Measurements from ENCODE around the gene TULP3.
"Not testable (repeated sequence)": the region's sequence is repeated elsewhere in the genome, so short reads cannot be mapped to it uniquely, and the experiment has no call there.

The TULP3 gene, protein sequence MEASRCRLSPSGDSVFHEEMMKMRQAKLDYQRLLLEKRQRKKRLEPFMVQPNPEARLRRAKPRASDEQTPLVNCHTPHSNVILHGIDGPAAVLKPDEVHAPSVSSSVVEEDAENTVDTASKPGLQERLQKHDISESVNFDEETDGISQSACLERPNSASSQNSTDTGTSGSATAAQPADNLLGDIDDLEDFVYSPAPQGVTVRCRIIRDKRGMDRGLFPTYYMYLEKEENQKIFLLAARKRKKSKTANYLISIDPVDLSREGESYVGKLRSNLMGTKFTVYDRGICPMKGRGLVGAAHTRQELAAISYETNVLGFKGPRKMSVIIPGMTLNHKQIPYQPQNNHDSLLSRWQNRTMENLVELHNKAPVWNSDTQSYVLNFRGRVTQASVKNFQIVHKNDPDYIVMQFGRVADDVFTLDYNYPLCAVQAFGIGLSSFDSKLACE

DNA sequence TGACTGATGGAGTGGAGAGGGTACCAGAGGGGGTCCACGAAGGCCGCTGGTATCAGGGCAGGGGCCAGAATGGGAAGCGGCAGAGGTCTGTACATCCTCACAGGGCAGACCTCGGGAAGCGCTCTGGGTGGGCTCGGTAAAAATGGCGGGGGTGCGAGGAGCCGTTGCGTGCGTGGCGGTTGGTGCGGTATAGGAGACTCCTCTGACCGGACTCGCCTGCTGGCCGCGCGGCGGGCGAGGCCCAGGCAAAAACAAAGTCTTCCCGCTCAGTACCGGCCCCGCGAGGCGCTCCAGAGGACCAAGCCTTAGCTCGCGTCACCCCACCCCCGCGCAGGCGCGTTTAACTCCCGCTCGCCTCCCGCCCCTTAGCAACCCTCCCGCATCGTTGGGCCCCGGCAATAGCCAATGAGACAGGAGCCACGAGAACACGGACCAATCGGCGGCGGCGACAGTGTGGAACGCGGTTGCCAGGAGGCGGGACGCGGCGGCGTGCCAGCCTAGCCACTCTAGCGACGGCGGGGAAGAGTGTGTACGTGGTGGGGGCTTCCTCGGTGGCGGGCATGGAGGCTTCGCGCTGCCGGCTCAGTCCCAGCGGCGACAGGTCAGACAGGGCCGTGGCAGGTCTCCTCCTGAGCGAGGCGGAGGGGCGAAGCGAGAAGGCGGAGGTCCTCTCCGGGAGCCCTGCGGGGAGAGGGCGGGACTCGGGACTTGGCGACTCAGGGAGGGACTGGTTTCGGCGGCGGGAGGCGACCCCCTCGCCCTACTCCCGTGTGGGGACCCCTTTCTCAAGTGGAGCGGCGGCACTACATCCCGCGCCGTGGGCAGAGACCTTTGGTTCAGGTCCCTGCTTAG, at the start of gene TULP3:
TULP3 (plus strand) TSS at position 504 of the 852 bp plus-strand sequence; CDS start at position 561, 57 bp downstream.
- peak; percentile 100 for DNase-seq (ENCODE audit: low spot score)

DNA sequence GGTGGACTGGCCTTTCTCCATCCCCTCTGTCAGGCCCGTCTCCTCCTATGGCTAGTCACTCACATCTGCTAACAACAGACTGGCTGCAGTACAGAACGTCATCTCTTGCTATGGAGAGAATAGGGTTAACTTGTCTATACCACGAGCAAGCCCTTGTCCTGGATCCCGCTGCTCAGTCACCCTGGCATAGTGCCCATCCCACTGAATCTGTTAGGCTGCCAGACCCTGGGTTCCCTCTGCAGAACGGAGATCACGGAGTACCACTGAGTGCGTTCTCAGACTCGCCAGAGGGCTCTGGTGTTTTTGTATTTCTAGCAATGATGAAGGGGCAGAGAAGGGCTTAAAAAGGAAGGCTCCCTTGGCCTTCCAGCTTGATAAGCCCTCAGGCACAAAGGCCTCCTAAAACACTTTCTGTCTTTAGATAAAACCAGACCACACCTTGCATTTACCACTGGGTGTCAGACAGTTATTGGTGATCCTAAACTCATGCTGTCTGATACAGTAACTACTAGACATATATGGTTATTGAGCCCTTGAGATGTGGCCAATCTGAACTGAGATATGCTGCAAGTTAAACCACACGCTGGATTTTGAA, 49.5 kb upstream of the TULP3 start:
- DNase-seq (ENCODE audit: low spot score): no peak

DNA sequence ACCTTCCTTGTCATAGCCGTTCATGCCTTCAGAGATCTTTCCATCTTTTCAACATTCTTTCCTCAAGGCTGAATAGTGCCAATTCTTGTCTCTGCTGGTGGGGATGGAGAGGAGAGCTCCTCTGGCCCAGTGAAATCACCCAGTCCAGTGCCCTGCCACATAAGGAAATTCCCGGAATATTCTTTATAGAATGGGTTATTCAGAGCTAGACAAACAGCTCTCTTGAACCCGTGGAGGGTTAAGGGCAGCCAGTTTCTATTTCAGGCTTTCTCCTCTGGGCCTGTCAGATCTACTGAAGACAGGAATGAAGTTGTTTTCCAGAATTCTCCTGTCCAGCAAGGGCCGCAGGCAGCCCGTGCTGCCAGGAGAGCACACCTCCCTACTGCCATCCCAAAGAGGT, 47.7 kb upstream of the TULP3 start:
- DNase-seq (ENCODE audit: low spot score): no peak

DNA sequence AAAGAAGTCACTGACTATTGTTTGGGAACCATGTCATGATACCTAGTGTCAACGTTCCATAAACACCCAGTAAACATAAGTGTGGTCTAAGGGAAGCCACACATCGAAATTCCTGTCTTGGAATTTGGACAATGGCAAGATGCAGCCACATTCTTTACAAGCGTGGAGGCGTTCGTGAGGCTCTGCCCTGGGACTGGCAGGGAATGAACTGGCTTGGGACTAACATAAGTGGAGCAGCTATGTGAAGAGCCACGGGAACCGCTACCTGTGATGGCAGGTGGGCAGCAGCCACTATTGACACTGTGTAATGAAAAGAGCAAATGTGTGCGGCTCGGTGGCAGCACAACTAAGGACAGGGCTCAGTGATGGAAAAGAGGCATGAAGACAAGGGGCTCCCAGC, 45.9 kb upstream of the TULP3 start:
- no peak for DNase-seq (ENCODE audit: low spot score)

DNA sequence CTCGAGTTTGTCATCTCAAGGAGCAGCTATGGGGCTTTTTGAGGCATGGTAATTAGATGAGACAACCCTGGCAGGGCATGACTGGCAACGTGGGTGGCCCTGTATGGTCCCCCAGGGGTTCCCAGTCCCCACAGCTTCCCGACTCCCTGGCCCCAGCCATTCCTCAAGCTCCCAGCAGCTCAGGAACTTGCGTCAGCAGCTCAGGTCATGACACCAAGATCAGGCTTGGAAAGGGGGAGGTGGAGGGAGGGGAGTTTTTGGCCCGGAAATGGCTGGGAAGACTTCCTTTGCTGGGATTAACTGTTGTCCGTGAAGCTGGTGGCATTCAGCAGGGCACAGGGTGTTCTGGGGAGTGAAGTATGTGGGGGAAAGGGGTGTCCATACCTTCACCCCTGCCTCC, 45.4 kb upstream of the TULP3 start:
- DNase-seq (ENCODE audit: low spot score): no peak

DNA sequence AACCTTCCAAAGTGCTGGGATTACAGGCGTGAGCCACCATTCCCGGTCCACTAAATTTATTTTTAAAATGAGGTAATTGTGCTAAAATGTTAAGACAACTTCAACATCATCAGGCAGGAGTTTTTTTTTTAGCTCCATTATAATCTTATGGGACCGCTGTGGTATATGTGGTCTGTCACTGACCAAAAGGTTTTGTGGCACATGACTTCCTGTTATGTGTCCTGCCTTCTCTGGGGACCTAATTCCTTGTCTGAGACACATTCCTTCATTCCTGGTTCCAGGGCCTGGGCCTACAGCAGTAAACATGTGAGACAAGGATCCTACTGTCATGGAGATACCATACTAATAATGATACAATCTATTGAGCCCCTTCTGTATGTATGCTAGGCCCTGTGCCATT, 38.8 kb upstream of the TULP3 start:
- no peak for DNase-seq (ENCODE audit: low spot score)

DNA sequence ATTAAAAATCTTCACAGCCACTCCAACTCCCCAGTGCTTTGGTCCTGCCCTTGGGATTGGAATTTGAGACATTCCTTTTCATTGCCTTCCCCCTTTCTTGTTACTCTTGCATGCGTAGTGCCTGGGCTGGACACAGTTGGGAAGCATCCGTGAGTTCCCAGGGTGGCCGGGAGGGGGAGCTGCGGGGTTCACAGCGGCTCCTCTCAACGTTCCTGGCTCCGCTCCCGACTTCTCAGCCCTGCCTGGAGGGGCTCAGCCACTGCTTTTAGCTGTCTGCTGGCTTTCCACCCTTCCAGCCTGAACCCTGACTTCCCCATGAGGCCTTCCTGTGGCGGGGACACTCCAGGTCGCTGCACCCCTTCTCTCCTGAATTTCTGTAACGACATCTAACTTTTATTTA, 37.1 kb upstream of the TULP3 start:
- peak; percentile 96 for DNase-seq (ENCODE audit: low spot score)

DNA sequence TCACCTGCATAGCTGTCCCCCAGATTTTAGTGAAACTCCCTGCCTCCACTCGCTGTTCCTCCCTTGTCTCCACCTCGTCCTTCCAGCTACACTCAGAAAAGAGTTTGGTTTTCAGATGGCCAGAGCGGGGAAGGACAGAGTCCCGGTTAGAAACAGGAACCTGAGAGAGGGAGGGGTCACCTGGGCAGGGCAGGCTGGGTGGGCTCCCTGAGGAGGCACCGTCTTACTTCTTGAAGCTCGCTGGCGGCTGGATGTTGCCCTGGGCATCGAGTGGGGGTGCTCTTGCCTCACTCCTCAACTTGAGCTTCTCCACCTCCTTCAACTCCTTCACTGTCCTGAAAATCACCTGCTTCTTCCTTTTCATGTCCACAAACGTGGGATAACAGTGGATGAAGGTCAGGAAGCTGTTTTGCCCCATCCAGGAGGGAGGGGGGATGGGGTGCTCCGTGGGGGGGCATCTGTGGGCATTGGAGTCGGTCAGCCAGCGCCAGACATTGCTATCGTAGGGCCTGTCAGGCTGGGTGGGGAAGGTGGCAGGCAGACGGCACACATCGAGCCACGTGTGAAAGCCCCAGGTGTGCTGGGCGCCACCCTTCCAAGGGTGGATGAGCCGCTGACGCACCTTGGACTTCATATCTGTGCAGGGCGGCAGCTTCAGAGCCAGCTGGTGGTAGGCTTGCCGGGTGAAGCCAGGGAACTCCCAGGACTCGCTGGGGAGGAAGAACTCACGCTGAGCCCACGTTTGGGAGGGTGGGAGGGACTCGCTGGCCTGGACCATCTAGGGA, 35.8 kb upstream of the TULP3 start:
- no peak for DNase-seq (ENCODE audit: low spot score)

DNA sequence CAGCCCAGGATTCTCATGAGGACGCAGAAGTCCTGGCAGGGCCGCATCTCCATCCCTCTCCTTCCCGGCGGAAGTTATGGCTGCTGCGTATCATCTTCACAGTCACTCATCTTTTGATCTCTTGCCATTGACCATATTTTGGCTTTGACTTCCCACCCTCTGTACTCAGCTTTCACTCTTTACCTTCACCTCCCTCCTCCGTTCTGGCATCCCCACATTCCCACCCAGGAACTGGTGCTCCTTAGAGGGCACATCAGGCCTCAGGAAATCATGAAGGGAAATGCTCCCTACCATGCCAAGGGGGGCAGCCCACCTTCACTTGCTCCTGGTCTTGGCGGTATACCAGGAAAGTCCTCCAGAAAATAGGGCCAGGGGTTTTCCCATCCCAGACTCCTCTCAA, 35.1 kb upstream of the TULP3 start:
- DNase-seq (ENCODE audit: low spot score): no peak

DNA sequence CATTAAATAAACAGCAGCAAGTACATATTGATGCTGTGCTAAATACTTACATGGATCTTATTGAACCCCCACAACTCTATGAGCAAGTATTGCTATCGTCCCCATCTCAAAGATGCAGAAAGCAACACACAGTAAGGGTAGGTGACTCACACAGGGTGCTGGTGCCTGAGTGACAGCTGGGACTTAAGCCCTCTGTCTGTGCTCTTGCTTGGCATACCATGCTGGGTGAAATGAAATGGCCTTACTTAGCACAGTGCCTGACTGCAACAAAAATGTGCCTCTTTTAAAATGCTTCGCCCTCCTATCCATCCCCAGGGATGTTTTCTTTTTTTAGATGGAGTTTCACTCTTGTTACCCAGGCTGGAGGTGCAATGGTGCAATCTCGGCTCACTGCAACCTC, 34.6 kb upstream of the TULP3 start:
- DNase-seq (ENCODE audit: low spot score): no peak

DNA sequence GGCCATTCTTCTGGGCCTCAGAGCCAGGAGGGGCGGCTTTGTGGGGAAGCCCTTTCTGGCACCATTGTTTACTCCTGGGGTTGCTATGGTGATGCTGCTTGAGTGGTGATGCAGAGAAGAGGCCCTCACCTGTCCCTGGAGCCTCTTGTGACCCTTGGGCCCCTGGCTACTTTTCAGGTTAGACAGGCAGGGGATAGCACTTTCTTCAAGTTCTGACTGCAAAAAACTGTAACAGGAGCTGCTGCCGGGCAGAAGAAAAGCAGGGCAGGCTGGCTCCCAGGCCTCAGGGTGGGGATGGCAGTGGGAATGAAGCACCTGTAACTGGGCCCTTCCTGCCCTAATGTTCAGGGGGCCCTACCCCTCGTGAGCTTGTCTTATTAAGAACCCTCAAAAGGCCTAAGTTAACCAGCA, 33.7 kb upstream of the TULP3 start, which contains the start of gene TEX52:
TEX52 (minus strand) TSS at position 19 of the 411 bp plus-strand sequence; CDS start at position 6, 13 bp downstream.
- DNase-seq (ENCODE audit: low spot score): no peak

DNA sequence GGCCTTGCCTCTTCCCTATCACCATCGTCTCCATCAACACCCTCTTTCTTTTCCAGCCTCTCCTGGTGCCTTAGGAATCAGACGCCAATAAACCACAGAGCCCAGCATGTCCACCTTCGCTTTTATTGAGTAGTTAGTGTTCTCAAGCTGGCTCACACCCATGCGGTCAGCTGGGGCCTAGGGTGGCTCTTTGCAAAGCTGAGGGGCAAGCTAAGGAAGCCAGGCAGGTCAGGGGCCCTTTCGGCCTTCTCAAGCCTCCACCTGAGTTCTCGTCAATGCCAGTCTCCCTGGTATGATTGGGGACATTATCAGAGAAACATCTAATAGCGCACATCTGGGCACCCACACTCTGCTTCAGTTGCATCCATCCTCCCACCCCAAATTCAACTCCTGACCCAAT, 33.1 kb upstream of the TULP3 start:
- DNase-seq (ENCODE audit: low spot score): no peak

DNA sequence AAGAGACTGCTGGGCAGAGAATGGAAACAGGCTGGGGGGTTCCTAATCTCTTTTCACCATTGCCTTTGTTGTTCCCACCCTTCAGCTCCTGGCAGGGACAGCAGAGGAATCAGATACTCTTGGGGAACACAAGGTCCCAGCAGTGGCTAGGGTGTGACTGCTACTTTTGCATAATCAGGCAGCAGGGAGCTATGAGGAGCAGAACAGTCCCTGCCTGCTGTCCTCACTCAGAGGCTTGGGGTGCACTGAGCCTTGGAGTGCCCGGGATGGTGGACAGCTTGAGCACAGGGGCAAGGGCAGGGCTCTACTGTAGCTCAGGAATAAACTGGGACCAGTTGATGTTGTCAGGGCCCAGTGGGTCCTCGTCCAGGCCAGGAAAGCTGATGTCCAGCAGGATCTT, 32.4 kb upstream of the TULP3 start:
- DNase-seq (ENCODE audit: low spot score): no peak

DNA sequence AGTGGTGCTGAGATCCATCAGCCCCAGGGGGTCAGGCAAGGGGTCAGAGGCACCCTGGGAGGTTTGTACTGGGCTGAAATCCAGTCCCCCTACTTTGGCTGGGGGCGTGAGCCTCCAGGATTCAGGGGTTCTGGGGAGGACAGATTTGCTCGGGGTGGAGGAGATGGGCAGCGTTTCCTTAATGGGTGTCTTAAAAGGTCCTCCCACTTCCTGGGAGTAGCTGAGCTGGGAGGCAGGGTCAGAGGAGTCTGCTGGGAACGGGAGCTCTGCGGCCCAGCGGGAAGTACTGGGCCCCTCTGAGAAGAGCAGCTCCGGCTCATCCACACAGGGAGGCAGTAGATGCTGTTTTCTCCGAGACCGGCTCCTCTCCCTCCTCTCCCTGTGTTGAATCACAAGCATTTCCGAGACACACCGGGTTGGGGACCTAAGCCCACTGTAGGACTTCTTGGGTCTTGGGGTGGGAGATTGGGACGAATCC, 31.7 kb upstream of the TULP3 start:
- no peak for DNase-seq (ENCODE audit: low spot score)

DNA sequence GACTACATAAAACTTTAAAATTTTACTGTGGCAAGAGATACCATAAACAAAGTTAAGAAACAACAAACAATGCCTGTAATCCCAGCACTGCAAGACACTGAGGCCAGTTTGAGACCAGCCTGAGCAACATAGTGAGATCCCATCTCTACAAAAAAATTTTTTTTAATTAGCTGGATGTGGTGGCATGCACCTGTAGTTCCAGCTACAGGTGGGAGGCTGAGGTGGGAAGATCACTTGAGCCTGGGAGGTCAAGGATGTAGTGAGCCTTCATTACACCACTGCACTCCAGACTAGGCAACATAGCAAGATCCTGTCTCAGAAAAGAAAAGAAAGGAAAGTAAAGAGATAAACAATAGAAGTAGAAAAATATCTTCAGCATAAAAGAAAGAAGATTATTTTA, 30.5 kb upstream of the TULP3 start:
- DNase-seq (ENCODE audit: low spot score): no peak

DNA sequence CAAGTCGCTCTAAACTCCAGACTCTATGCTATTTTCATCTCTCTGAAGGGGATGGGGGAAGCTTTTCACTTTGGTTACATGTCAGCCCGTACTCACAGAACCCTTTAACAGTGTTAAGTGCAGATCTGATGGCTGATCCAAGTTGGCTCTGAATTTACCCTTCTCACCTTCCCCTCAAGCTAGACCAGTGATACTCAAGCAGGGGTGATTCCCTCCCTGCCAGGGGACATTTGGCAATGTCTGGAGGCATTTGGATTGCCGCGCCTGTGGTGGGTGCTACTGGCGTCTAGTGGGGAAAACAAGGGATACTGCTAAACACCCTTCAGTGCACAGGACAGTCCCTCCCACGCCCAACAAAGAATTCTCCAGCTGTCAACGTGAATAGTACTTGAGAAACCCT, 27.8 kb upstream of the TULP3 start:
- DNase-seq (ENCODE audit: low spot score): no peak

DNA sequence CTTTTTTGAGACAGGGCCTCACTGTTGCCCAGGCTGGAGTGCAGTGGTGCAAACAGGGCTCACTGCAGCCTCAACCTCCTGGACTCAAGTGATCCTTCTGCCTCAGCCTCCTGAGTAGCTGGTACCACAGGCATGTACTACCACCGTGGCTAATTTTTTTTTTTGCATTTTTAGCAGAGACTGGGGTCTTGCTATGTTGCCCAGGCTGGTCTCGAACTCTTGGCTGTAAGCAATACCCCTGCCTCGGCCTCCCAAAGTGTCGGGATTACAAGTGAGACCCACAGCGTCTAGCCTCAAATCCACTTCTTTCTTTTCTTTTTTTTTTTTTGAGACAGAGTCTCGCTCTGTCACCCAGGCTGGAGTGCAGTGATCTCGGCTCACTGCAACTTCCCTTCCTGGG, 27.3 kb upstream of the TULP3 start:
- DNase-seq (ENCODE audit: low spot score): not testable (repeated sequence)

DNA sequence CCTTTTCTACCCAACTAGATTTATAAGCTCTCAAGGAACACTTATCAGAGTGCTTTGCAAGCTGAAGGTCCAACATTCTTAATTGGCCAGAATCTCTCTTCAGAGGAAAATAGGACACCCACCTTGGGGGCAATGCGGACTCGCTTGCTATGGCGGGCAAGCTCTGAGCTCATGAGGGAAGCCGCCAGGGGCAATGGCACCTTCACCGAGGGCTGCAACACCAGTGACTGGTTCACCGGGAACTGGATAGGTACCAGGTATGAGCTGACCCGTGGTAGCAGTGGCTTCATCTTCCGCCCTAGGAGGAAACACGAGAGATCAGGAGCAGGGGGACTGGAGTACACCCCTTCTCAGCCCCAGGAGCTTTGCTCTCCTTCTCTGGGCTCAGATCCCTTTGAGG, 26.5 kb upstream of the TULP3 start:
- DNase-seq (ENCODE audit: low spot score): no peak

DNA sequence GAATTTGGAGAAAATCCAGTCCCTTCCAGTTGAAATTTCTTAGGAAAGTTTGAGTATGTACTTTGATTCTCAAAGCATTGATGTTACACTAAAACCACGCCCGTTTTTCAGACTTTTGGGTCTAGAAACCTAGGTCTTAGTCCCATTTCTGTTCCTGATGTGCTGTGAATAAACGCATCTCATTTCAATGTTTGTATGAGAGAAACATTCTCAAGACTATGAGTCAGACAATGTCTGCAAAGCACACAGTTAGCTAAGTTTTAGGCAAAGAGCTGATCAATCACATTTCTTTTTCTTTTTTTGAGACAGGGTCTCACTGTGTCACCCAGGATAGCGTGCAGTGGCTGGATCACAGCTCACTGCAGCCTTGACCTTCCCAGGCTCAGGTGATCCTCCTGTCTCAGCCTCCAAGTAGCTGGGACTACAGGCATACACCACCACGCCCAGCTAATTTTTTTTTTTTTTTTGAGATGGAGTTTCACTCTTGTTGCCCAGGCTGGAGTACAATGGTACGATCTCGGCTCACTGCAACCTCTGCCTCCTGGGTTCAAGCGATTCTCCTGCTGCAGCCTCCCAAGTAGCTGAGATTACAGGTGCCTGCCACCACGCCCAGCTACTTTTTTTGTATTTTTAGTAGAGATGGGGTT, 21.6 kb upstream of the TULP3 start:
- not testable (repeated sequence) for DNase-seq (ENCODE audit: low spot score)

DNA sequence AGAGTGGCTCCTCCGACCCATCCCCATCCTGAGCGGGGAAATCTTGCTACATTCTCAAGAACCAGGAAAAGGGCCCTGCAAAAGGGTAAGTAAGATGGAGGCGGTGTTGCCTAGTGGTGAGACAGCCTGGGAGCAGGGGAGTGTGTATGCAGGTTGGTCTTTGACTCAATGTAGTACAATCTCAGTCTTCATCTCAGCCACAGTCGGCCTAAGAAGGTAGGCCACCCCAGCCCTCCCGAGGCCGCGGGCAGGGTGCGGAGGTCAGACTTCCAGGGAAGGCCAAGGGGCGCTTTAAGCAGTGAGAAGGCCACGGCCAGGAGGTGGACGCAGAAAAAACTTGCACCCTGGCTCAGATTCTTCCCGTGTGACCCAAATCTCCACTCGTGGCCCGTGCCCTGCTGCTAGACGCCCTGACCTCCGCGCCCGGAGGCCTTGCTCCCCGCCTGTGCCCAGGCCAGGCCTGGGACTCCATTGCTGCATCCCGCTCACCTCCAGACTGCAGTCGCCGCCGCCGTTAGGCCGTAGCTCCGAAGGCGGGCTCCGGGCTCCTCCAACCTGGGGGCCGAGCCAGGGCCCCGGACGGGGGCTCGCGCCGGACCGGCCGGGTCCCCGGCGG, 14.2 kb upstream of the TULP3 start:
- no peak for DNase-seq (ENCODE audit: low spot score)
